Measurements from ENCODE around the gene AP1S2.
"Not testable (repeated sequence)": the region's sequence is repeated elsewhere in the genome, so short reads cannot be mapped to it uniquely, and the experiment has no call there.

The AP1S2 gene

GRCh38 chrX:15854712-15855567 lies at the start of gene AP1S2:
Gene AP1S2, minus strand, starts transcription at chrX:15854813. Its CDS starts 2,289 bp downstream, at chrX:15852524.
- peak; percentile 93 for DNase-seq (ENCODE audit: low spot score)

- DNase-seq (ENCODE audit: low spot score) = no peak
These were observed 48.6 kb upstream of the AP1S2 start for GRCh38 chrX:15903186-15903681.

GRCh38 chrX:15895334-15895733 lies 40.7 kb upstream of the AP1S2 start:
- DNase-seq (ENCODE audit: low spot score) = no peak

- DNase-seq (ENCODE audit: low spot score) = no peak
These were observed 40.1 kb upstream of the AP1S2 start for GRCh38 chrX:15894724-15895123.

DNA sequence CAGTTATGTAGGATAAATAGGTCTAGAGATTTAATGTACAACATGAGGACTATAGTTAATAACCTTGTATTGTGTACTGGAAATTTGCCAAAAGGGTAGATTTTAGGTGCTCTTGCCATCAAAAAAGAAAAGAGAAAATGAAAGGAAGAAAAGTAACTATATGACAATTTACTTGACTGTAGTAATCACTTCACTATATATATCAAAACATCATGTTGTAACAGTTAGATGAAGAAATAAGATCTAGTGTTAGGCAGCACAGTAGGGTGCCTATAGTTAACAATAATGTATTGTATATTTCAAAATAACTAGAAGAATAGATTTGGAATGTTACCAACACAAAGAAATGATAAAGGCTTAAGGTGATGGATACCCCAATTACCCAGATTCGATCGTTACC lies 35.9 kb upstream of the AP1S2 start:
- no peak for DNase-seq (ENCODE audit: low spot score)

DNA sequence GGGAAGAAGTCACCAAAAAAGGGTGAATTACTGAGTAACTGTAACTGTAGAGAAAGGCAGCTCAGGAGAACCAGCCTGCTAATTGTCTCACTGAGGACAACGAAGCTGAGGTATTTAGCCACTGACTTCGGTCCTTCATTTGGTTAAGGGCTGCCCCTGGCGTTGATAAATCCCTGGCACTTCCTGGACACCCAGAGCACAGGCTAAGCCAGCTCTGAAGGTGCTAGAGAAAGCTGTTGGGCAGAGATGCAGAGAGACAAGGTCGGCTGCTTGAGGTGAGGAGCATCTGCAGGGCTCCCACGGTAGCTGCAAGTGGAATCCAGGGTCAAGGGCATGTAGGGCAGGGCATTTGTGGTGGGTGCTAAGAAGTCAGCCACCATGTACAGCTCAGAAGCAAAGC lies 33.4 kb upstream of the AP1S2 start:
- no peak for DNase-seq (ENCODE audit: low spot score)

GRCh38 chrX:15883540-15883863 lies 28.9 kb upstream of the AP1S2 start:
- DNase-seq (ENCODE audit: low spot score) = no peak

DNA sequence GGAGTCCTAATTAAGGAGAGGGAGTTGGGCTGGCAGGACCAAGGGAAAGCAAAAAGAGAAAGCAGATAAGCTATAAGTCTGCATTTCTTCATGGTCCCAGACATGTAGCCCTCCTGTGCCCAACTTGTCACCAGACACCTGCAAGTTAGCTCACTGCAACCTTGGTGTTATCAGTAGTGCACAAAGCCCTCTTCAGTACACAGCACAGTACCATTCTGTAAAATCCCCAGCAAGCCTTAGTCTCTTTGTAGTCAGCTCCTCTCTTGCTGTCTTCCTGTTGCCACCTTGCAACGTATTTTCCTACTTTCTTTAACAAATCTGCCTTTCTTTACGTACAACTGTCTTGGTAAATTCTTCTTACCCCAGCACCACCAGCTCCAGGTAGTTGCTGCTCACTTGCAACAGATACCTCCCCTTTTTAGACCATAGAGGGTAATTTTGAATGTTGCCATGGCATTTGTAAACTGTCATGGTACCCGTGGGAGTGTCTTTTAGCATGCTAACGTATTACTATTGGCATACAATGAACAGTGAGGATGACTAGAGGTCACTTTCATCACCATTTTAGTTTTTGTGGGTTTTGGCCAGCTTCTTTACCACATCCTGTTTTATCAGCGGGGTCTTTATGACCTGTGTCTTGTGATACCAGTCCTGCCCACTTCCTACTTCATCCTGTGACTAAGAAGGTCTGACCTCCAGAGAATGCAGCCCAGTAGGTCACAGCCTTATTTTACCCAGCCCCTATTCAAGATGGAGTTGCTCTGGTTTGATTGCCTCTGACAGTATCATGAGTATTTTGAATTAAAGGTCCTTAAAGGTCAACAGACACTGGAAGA lies 28.3 kb upstream of the AP1S2 start:
- no peak for DNase-seq (ENCODE audit: low spot score)

DNA sequence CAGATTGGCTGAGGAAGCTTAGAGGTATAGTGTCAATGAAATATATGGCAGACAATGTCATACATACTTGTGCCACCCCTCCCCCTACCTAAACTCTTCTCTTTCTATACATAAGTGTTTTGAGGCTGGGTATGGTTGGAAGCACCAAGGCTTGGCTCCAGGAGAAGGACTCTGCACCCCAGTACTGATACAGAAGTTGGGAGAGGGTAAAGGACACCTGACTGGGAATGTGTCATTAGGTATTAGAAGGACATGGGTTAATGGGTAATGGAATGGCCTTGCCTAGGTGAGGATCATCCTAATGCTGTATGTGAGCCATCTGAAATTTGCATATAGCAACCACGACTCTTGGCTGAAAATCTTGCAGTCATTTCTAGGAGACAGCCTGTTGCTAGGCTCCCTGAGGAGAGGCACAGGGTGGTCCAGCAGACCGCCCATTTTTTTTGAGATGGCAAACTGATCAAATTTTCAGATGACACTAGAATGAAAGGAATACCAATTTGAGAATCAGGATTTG lies 26.8 kb upstream of the AP1S2 start:
- DNase-seq (ENCODE audit: low spot score) = no peak

- not testable (repeated sequence) for DNase-seq (ENCODE audit: low spot score)
These were observed 23.3 kb upstream of the AP1S2 start for GRCh38 chrX:15877914-15878313.

DNA sequence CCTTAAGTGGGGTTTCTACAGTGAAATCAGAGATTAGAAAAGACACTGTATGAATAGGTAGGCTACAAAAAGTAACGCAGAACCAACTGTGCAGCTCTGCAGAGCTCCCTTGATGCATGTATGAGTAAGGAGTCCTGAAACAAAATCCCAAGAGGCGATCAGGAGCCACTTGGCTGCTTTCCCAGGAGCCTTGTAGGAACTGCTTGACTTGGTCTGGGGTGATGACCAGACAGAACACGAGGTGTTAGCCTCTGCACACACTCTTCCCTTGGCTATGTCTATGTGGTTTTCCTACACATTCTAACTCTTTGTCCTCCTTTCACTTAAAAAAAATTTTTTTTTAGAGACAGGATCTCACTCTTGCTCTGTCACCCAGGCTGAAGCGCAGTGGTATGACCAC lies 22.8 kb upstream of the AP1S2 start:
- no peak for DNase-seq (ENCODE audit: low spot score)

DNA sequence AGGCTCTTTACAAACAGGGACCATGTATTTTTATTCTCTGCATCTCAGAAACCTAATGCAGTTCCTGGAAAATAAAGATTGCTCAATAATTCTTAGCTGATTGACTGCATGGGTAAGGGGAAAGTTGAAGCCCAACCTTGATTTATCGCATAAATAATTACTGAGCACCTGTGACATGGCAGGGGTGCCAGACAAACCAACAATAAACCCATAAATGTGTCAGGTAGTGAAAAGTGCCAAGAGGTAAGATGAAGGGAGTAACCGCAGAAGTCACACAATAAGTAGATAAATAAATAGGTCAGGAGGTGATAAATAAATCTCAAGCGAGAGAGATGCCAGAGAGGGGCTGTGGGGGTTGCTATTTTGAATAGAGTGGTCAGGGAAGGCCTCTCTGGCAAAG lies 20.1 kb upstream of the AP1S2 start:
- no peak for DNase-seq (ENCODE audit: low spot score)

GRCh38 chrX:15873566-15873965 lies 19.0 kb upstream of the AP1S2 start:
- no peak for DNase-seq (ENCODE audit: low spot score)

GRCh38 chrX:15870310-15870709 lies 15.7 kb upstream of the AP1S2 start:
- no peak for DNase-seq (ENCODE audit: low spot score)

DNA sequence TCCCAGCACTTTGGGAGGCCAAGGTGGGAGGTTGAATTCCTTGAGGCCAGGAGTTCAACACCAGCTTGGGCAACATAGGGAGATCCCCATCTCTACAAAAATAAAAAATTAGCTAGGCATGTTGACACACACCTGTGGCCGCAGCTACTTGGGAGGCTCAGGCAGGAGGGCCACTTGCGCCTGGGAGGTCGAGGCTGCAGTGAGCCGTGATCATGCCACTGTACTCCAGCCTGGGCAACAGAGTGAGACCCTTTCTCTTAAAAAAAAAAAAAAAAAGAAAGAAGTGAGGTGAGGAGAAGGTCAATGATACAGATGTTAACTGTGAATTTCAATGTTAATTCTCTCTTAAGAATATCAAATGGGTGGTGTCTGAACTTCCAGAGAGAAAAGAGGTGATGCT lies 15.1 kb upstream of the AP1S2 start:
- no peak for DNase-seq (ENCODE audit: low spot score)

DNA sequence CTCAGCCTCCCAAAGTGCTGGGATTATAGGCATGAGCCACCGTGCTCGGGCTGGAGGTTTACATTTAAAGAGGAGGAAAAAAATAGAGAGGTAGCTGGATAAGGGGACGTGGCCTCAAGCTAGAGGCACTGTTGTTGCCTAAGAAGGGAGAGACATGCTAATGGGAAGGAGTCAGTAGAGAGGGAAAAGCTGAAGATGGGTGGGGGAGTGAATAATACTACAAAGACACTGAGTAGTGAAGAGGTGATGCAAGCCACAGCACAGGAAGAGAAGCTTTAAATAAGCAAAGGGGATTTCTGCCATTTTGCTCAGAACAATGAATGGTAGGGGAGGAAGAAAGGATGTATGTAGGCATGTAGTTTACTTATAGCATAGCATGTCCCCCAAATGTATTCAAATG lies 11.5 kb upstream of the AP1S2 start:
- no peak for DNase-seq (ENCODE audit: low spot score)

- DNase-seq (ENCODE audit: low spot score) = no peak
These were observed 10.0 kb upstream of the AP1S2 start for GRCh38 chrX:15864629-15865028.

DNA sequence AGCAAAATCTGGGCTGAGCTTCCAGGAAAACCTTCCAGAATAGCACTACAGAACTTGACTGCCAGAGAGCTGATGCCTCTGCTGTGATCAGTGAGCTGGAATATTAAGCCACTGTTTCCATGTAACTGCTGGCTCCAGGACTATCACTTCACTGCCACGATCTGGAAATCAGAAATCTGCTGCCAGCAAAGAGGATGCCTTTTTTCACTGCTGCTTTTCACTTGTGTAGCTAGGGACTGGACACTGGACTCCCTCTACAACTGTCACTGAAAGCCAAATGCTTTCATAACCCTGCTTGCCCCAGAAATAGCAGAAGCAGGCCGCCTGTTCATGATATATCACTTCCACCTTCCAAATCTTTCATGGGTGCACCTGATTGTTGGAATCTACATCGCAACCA lies 9.4 kb upstream of the AP1S2 start:
- no peak for DNase-seq (ENCODE audit: low spot score)

DNA sequence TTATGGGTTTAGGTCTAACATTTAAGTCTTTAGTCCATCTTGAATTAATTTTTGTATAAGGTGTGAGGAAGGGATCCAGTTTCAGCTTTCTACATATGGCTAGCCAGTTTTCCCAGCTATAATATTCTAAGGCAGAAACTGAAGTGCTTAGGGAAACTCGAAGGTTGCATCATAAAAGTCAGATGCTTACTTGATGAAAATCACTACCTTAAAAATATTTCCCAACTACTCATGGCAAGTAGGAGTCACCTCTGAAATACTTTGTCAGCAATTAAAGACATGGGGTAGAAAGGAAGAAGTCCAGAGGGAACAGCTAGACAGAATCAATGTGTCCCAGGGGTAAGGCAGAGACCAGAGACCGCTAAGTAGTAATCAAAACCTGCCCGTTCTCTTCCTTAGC lies 6.3 kb upstream of the AP1S2 start:
- no peak for DNase-seq (ENCODE audit: low spot score)

- DNase-seq (ENCODE audit: low spot score) = no peak
These were observed 3.4 kb upstream of the AP1S2 start for GRCh38 chrX:15858051-15858450.

DNA sequence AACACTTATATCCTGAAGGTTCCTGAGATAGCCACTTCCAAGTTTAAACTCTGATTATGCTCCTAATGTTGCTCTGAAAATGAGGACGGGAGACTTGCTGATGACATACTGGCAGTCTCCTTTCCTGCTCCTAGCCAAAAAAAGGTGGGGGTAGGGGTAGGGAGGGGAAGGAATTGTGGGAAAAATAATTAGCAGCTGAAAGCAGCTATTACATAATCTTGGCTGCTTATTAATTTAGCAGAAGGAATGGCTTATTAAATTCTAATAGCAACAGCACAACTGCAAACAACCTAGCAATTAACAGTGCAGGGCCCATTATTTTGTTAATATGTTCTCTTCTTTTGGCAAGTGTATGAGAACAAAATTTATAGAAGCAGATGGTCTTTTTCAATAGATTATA lies 2.0 kb upstream of the AP1S2 start:
- no peak for DNase-seq (ENCODE audit: low spot score)

GRCh38 chrX:15856222-15856587 lies 1.6 kb upstream of the AP1S2 start:
- no peak for DNase-seq (ENCODE audit: low spot score)

- no peak for DNase-seq (ENCODE audit: low spot score)
These were observed 1.1 kb upstream of the AP1S2 start for GRCh38 chrX:15855568-15856221.

Data from AG20443 (cell line).